ENCODE data around the gene ZNF597. TPM values are rescaled to one million over a fixed set of nuclear protein-coding genes. Genes with fewer than 3 reads are reported as not detected.

The ZNF597 gene
- total RNA-seq, 1 donor: 2.9 TPM

DNA sequence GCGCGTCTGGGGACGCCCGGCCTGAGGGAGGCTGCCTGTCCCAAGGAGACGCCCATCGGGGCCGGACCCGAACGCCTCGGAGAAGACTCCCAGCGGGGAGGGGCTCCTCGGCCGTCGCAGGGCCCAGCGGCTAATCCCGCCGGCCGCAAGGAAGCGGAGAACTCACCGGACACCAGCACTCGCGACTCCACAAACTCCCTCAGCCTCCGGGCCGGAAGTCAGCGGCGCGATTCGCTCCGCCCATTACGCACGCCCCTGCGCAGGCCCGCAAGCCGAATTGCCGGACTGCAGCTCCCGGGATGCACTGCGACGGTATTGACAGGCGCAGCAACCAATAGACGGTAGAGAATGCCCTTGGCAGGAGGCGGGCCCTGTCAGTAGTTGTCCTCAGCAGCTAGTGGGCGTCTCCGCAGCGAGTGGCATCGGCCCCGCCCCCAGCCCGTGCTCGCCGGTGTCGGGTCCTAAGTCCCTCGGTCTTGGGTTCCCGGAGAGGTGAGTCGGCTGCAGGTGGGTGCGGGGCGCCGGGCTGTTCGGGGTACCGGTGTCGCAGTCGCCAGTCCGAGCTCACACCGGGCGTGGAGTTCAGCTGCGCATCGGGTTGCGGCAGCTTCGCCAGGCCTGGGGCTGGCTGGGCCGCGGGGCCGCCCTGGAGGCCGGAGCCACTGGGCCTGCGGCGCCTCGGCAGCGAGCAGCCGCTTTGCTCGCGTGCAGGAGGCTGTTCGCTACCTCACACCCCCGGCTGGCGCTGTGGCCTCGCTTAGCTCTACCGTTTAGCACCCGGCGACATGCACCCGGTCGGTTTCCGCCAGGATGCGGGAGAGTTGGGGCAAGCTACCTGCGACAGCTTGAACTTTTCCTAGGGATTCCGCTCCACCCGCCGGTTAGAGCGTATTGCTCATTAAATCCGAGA lies 42.3 kb downstream of the ZNF597 start, which contains the start of the genes ZNF174 and ZSCAN32:
Gene ZNF174 (plus strand): TSS at position 437 of the 910 bp plus-strand sequence. CDS start 790 bp downstream, outside the sequence.
Gene ZSCAN32 (minus strand): TSS at position 226 of the 910 bp plus-strand sequence. CDS start 3,447 bp downstream, outside the sequence.
- H3K36me3 ChIP-seq (ENCODE audit: insufficient read depth, low read length): peaks cover 47% of the 10 kb centered on the region
- peaks cover 5% of the 10 kb centered on the region for H3K9me3 ChIP-seq (ENCODE audit: low read depth, low read length)
- H3K4me2 ChIP-seq (ENCODE audit: insufficient read depth, low read length): peak within 1 kb of the TSS; percentile 93
- H3K27me3 ChIP-seq (ENCODE audit: insufficient read depth, low read length): no peaks in the 10 kb centered on the region
- peak within 1 kb of the TSS; percentile 83 for H3K27ac ChIP-seq (ENCODE audit: low read depth, low read length)
- TF ChIP-seq, protein P1, sequence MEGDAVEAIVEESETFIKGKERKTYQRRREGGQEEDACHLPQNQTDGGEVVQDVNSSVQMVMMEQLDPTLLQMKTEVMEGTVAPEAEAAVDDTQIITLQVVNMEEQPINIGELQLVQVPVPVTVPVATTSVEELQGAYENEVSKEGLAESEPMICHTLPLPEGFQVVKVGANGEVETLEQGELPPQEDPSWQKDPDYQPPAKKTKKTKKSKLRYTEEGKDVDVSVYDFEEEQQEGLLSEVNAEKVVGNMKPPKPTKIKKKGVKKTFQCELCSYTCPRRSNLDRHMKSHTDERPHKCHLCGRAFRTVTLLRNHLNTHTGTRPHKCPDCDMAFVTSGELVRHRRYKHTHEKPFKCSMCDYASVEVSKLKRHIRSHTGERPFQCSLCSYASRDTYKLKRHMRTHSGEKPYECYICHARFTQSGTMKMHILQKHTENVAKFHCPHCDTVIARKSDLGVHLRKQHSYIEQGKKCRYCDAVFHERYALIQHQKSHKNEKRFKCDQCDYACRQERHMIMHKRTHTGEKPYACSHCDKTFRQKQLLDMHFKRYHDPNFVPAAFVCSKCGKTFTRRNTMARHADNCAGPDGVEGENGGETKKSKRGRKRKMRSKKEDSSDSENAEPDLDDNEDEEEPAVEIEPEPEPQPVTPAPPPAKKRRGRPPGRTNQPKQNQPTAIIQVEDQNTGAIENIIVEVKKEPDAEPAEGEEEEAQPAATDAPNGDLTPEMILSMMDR (IDR thresholded peaks at IDR 0.05; ENCODE audit: extremely low read depth, low read depth, low read length): no peak
- peaks cover 59% of the 10 kb centered on the region for H3K79me2 ChIP-seq (ENCODE audit: insufficient read depth, low read length)
- H3K4me3 ChIP-seq (ENCODE audit: insufficient read depth, low read length): peak within 1 kb of the TSS; percentile 98
- peaks cover 4% of the 10 kb centered on the region for H4K20me1 ChIP-seq (ENCODE audit: insufficient read depth, low read length)
- peak; percentile 100 for DNase-seq (ENCODE audit: insufficient read length, low spot score, missing footprints)
- H3K4me1 ChIP-seq (ENCODE audit: insufficient read depth, low read length): peaks cover 13% of the 10 kb centered on the region
- peak within 1 kb of the TSS; percentile 95 for H2AFZ ChIP-seq (ENCODE audit: low read length)

GRCh38 chr16:3400446-3400778 lies 42.9 kb downstream of the ZNF597 start:
- Histone ChIP-seq H3K4me1 (ENCODE audit: insufficient read depth, low read length) (peaks cover 13% of the 10 kb centered on the region), H3K4me3 (ENCODE audit: insufficient read depth, low read length) (peak overlapping the region; percentile 98), H3K27ac (ENCODE audit: low read depth, low read length) (peak overlapping the region; percentile 83), H3K79me2 (ENCODE audit: insufficient read depth, low read length) (peaks cover 61% of the 10 kb centered on the region), H3K4me2 (ENCODE audit: insufficient read depth, low read length) (peak overlapping the region; percentile 93), H4K20me1 (ENCODE audit: insufficient read depth, low read length) (peaks cover 4% of the 10 kb centered on the region), H3K9me3 (ENCODE audit: low read depth, low read length) (peaks cover 3% of the 10 kb centered on the region), H2AFZ (ENCODE audit: low read length) (peak overlapping the region; percentile 85), H3K27me3 (ENCODE audit: insufficient read depth, low read length) (no peaks in the 10 kb centered on the region), H3K36me3 (ENCODE audit: insufficient read depth, low read length) (peaks cover 47% of the 10 kb centered on the region)
- TF ChIP-seq, protein P1 (IDR thresholded peaks at IDR 0.05; ENCODE audit: extremely low read depth, low read depth, low read length): no peak
- DNase-seq (ENCODE audit: insufficient read length, low spot score, missing footprints): peak; percentile 76

- Histone ChIP-seq H3K4me2 (ENCODE audit: insufficient read depth, low read length) (no peak overlapping the region), H3K27me3 (ENCODE audit: insufficient read depth, low read length) (no peaks in the 10 kb centered on the region), H3K36me3 (ENCODE audit: insufficient read depth, low read length) (peaks cover 52% of the 10 kb centered on the region), H2AFZ (ENCODE audit: low read length) (no peak overlapping the region), H4K20me1 (ENCODE audit: insufficient read depth, low read length) (peaks cover 5% of the 10 kb centered on the region), H3K27ac (ENCODE audit: low read depth, low read length) (no peak overlapping the region), H3K4me1 (ENCODE audit: insufficient read depth, low read length) (no peaks in the 10 kb centered on the region), H3K79me2 (ENCODE audit: insufficient read depth, low read length) (peaks cover 22% of the 10 kb centered on the region), H3K9me3 (ENCODE audit: low read depth, low read length) (peaks cover 11% of the 10 kb centered on the region), H3K4me3 (ENCODE audit: insufficient read depth, low read length) (no peak overlapping the region)
- no peak for DNase-seq (ENCODE audit: insufficient read length, low spot score, missing footprints)
- TF ChIP-seq, protein P1 (IDR thresholded peaks at IDR 0.05; ENCODE audit: extremely low read depth, low read depth, low read length): no peak
These were observed 53.5 kb downstream of the ZNF597 start for GRCh38 chr16:3389663-3390338.

GRCh38 chr16:3388325-3388724 lies 55.0 kb downstream of the ZNF597 start:
- TF ChIP-seq, protein P1 (IDR thresholded peaks at IDR 0.05; ENCODE audit: extremely low read depth, low read depth, low read length): no peak
- no peak overlapping the region for H3K4me2 ChIP-seq (ENCODE audit: insufficient read depth, low read length)
- no peaks in the 10 kb centered on the region for H3K27me3 ChIP-seq (ENCODE audit: insufficient read depth, low read length)
- H3K4me1 ChIP-seq (ENCODE audit: insufficient read depth, low read length): no peaks in the 10 kb centered on the region
- peaks cover 19% of the 10 kb centered on the region for H3K79me2 ChIP-seq (ENCODE audit: insufficient read depth, low read length)
- H3K27ac ChIP-seq (ENCODE audit: low read depth, low read length): no peak overlapping the region
- peaks cover 57% of the 10 kb centered on the region for H3K36me3 ChIP-seq (ENCODE audit: insufficient read depth, low read length)
- no peak for DNase-seq (ENCODE audit: insufficient read length, low spot score, missing footprints)
- no peak overlapping the region for H2AFZ ChIP-seq (ENCODE audit: low read length)
- peaks cover 24% of the 10 kb centered on the region for H3K9me3 ChIP-seq (ENCODE audit: low read depth, low read length)
- H3K4me3 ChIP-seq (ENCODE audit: insufficient read depth, low read length): no peak overlapping the region
- H4K20me1 ChIP-seq (ENCODE audit: insufficient read depth, low read length): peaks cover 8% of the 10 kb centered on the region

All from osteoblast (primary cell).